B cell (primary cell): ENCODE measurements around the gene GJC3.

Experiments
- CTCF ChIP-seq: fragments of 200-600 bp; IDR thresholded peaks from one replicate; pipeline ENCODE4 v1.8.0; 2022; ENCODE audit warnings: antibody characterized with exemption, mild to moderate bottlenecking
- EZH2 ChIP-seq: IDR thresholded peaks from 2 replicates; pipeline ENCODE4 v1.6.1; 2012; ENCODE audit warnings: borderline replicate concordance, low read depth, mild to moderate bottlenecking, moderate library complexity, low read length; ENCODE audit not compliant: insufficient read depth, poor library complexity, severe bottlenecking

DNA sequence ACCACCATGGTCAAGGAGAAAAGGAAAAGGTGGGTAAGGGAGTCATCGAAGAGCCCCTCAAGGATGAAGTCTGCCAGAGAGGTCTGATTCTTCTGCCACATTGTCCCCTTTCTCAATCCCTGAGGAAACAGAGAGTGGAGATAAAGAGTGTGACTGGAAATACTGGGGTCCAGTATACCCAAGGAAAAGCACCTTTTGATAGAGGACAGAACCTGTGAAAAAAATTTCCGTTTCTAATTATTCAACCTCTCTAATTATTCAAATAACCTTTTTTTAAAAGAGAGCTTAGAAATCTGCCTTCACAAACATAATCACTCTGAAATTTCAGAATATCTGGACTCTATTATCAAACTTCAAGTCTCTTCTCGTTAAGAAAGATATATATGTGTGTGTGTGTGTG, 52.5 kb downstream of the GJC3 start, which contains the start of gene OR2AE1:
- TF ChIP-seq CTCF = no peak
- no peak for TF ChIP-seq EZH2
